HUDEP-2 (cell line): ENCODE data around the gene UBR2.
"Not testable (repeated sequence)": the region's sequence is repeated elsewhere in the genome, so short reads cannot be mapped to it uniquely, and the experiment has no call there.

Experiments used
- DNase-seq, 76 experiments: peaks; one replicate each; lab custom pipeline; 2025; ENCODE audit not compliant: unreplicated experiment in 76 of 76; lab: John Stamatoyannopoulos, UW

Gene UBR2

DNA sequence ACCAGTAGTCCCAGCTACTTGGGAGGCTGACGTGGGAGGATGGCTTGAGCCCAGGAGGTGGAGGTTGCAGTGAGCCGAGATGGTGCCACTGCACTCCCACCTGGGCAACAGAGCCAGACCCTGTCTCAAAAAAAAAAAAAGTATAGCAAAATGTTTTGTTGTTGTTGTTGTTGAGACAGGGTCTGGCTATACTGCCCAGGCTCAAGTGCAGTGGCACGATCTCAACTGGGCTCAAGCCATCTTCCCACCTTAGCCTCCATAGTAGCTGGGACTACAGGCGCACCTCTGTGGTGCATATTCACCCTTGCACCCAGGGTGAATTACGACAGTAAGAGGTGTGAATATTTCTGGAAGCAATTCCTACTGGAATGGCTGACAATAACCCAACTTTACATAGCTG, 11.4 kb upstream of the UBR2 start:
- no peak for DNase-seq

DNA sequence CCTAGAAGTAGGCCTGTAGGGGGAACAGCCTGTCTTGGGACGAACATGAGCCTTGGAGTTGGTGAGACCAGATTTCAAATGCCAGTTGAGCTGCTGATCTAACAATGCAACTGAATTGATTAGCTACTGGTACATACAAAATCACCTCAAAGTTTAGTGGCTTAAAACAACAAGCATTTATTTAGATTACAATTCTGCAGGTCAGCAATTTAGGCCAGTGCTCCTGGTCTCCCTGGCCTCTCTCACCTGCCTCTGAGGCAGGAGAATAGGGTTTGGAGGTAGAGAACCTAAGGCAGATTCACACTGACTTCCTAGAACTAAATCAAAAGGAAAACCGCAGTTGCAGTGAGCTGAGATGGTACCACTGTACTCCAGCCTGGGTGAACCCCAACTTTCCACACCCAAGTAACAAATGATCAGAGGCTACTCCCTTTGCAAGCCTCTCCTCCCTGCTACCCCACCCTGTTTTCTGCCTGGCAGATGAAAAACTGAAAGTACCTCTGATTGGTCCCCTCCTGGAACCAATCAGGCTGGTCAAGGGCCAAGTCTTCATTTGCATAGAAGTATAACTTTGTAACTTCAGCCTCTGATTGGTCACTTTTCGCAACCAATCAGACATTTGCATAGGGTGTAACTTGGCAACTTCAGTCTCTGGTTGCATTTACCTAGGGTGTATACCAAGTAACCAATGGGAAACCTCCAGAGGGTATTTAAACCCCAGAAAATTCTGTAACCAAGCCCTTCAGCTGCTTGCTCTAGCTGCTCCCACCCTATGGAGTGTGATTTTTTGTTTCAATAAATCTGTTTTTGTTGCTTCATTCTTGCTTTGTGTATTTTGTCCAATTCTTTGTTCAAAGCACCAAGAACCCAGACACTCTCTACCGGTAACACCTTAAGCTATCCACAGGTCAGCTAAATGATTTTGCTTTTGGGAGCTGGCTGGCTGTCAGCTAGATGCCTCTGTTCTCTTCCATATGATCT, 8.1 kb upstream of the UBR2 start:
- DNase-seq, result peak in 63 of 76 experiments; percentile 15 to 84 (median 46)

DNA sequence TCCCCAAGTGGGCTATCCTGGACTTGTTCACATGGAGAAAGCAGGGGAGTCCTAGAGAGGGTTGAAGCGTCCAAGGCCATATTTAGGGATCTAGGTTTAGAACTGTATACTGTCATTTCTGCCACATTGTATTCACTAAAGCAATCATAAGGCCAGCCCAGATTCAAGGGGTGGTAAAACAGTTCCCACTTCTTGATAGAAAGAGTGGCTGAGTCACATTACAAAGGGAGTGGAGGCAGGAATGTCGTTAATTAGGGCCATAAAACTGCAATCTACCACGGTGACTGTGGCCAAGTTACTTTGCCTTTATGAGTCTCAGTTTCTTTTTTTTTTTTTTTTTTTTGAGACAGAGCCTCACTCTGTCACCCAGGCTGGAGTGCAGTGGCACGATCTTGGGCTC, 7.4 kb upstream of the UBR2 start:
- no peak for DNase-seq

DNA sequence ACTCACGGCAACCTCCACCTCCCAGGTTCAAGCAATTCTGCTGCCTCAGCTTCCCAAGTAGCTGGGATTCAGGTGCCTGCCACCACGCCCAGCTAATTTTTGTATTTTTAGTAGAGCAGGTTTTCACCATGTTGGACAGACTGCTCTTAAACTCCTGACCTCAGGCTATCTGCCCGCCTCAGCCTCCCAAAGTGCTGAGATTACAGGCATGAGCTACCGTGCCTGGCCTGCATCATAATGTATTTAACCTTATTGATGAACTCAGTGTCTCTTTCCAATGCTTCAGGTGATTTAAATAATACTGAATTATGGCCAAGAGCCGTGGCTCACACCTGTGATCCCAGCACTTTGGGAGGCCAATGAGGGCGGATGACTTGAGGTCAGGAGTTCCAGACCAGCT, 4.6 kb upstream of the UBR2 start:
- not testable (repeated sequence) for DNase-seq

DNA sequence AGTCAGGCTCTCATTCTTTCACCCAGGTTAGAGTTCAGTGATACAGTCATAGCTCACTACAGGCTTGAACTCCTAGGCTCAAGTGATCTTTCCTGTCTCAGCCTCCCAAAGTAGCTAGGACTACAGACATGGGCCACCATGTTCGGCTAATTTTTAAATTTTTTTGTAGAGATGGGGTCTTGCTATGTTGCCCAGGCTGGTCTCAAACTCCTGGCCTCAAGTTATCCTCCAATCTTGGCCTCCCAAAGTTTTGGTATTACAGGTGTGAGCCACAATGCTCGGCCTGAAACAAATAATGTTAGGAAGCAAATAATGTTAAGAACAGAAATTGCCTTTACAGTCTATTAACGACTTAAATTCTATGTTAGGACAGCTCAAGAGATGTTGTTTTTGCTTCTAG, 1.8 kb upstream of the UBR2 start:
- DNase-seq, result no peak

DNA sequence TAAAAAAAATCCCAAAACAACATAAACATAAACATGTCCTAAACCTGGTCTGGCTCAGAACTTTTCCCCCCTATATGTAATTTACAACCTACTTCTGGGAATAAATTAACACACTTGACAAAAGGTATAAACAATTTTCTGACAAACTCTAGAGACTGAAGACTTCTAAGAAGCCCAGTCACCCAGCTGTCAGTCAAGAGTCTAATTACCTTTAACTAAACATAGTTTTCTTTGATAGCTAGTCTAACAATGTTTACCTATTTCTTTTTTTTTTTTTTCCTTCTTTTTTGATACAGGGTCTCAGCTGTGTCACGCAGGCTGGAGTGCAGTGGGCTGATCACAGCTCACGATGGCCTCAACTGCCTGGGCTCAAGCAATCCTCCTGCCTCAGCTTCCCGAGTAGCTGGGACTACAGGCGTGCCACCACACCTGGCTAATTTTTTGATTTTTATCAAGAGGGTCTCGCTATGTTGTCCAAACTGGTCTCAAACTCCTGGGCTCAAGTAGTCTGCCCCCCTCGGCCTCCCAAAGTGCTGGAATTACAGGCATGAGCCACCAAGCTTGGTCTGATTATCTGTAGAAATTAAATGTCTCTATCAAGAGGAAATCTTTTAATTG, 932 bp upstream of the UBR2 start:
- no peak for DNase-seq

DNA sequence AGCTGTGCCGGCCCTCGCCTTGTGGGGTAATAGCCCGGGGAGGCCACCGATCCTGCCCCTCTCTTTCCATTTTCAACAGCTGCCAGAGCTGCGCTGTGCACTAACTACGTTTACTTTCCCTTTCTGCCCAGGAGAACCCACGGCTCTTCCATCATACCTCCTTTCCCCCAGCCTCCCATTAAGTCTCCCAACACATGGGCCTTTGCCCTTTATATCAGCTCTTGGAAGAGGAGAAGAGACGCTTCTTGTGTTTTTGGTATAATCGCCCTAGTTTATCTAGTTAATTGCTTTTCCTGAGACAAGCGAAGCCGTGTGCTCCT, 637 bp downstream of the UBR2 start:
- peak in 1 of 76 experiments; percentile 27 for DNase-seq

DNA sequence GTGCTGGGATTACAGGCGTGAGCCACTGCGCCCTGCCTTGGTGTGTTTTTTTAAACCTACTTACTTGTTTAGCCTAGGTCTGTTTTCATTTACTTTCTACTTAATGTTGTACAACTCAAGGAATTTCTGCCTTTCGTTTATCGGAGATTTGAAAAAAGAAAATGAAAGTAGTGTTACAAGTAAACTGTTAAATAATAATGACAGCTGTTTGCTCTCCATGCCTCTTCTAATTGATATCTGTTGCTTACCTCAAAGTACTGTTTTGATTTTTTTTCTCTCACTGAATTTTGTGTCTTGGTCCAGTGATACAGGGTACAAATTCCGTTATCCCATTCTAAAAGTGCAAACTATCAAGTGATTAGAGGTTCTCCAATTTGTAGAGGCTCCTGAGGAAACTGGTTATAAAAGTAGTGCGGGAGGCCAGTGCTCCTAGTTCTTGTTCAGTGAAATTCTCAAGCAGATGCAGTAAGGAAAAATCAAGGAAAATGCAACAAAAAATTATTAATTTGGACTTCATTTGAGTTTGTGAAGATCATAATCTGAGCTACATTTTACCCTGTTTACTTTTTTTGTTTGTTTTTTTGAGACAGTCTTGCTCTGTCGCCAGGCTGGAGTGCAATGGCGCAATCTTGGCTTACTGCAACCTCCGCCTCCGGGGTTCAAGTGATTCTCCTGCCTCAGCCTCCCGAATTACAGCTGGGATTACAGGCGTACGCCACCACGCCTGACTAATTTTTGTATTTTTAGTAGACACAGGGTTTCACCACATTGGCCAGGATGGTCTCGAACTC, 2.2 kb downstream of the UBR2 start:
- DNase-seq, result no peak

DNA sequence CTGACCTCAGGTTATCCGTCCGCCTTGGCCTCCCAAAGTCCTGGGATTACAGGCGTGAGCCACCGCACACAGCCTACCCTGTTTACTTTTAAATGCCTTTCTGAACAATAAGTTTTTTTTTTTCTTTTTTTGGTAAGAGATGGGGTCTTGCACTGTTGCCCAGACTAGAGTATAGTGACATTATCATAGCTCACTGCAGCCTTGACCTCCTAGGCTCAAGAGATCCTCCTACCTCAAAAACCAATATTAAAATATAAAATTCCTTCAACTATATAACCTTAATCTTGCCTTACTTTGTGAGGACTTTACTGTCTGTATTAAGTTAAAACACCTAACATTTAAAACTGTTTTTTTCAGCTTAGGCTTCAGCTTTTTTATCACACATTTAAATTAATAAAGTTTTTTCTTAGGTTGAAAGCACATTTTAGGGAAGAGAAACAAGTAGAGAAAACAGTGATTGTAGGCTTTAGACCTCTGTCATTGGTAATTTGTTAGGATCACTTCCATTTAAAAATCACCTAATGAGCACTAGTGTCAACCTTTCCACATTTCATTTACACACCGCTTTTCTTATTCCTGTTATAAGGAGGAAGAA, 2.9 kb downstream of the UBR2 start:
- DNase-seq, result no peak

DNA sequence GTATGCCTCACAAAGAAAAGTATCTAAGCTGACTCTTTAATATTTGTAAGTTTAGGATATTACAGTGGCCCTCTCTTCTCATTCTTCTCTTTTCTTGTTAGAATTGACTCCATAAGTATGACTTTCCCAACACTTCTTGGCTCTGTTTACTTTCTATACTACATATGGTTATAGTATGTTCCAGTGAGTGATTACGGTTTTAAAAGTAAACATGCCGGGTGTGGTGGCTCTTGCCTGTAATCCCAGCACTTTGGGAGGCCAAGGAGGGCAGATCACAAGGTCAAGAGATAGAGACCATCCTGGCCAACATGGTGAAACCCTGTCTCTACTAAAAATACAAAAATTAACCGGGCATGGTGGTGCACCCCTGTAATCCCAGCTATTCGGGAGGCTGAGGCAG, 3.4 kb downstream of the UBR2 start:
- not testable (repeated sequence) for DNase-seq

DNA sequence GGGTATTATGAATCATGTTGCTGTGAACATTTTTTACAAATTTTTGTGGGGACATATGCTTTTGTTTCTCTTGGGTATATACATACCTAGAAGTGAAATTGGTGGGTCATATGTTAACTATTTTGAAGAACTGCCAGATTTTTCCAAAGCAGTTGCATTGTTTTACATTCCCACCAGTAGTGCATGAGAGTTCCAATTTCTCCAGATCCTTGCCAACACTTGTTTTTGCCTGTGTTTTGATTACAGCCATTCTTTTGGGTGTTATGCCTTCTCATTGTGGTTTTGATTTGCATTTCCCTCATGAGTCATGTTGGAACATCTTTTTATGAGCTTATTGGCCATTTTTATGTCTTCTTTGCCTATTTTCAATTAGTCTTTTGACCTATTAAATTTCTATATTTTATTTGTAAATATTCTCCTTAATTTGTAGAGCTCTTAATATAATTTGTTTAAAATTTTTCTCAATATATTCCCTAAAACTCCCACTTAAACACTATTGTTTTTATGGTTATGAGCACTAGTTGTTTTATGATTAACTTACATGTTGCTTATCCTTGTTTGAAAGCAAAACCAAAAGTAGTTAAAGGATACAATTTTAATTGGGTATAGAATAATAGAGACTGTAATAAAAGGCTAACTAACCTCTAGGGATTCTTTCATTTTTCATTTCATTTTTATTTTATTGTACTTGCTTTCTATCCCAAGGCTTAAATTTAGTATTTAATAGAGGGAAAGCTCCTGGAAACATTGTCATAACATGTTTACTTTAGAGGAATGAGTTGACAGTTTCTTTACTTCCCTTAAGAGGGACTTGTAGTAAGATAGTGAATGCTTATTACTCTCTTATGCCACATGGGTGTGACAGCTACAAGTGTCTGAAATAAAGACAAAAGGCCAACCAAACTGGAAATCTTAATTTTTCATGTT, 5.5 kb downstream of the UBR2 start:
- peak in 13 of 76 experiments; percentile 6 to 58 (median 17) for DNase-seq

DNA sequence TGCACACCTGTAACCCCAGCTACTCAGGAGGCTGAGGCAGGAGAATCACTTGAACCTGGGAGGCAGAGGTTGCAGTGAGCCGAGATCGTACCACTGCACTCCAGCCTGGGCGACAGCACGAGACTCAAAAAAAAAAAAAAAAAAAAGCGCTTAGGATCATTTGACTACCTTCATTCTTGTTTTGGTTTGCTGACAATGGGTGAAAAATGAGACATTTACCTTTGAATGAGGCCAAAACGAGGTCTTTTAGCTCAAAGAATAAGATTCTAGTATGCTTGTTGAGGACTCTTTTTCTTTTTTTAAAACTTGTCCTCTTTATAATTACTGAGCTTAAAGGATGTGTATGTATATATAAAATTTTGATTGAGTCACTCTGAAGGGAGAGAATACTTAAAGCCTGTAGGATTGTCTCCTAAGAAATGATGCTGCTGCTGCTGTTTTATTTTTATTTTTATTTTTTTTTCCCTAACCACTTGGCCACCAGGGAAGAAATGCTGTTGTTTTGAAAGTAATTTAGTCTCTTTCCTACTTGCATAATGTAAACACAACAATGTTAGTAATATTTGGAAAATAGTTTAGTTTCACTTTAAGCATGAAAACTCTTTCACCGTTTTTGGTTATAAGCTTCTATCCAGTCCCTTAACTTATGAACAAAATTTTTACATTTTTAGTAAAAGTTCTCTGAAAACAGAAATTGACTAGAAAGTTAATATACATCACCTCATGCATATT, 7.9 kb downstream of the UBR2 start:
- DNase-seq, result no peak

DNA sequence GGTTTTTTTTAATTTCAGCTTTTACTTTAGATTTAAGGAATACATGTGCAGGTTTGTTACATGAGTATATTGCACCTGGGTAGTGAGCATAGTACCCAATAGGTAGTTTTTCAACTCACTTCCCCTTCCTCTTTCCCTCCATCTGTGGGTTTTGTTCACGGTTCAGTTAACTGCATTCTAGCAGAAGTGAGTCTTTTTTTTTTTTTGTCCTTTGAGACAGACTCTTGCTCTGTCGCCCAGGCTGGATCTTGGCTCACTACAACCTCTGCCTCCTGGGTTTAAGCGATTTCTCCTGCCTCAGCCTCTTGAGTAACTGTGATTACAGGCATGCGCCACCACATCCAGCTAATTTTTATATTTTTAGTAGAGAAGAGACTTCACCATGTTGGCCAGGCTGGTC, 8.7 kb downstream of the UBR2 start:
- no peak for DNase-seq

DNA sequence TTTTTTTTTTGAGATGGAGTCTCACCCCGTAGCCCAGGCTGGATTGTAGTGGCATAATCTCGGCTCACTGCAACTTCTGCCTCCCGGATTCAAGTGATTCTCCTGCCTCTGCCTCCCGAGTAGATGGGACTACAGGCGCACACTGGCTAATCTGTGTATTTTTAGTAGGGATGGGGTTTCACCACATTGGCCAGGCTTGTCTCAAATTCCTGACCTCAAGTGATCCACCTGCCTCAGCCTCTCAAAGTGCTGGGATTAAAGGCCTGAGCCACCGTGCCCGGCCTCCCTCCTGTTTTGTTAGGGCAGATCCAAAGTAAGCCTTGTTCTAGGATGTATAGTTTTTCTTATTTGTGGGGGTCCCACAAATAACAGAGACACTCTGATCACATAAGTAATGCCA, 12.7 kb downstream of the UBR2 start:
- not testable (repeated sequence) for DNase-seq

DNA sequence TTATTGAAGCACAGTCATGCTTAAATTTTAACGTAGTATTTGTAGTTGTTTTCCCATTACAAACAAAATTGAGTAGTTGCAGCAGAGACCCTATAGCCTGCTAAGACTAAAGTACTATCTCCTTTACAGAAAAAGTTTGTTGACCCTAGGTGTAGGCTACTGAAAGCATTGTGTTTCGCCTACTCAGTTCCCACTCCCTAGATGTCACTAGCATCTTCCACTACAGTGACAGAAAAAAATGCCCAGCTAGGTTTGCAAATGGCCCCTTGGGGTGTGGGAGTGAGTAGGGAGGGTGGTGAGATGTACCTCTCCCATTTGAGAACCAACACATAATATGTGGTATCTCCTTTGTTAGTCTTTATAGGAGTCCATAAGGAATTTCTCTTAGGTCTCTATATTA, 34.5 kb downstream of the UBR2 start:
- DNase-seq, result no peak

DNA sequence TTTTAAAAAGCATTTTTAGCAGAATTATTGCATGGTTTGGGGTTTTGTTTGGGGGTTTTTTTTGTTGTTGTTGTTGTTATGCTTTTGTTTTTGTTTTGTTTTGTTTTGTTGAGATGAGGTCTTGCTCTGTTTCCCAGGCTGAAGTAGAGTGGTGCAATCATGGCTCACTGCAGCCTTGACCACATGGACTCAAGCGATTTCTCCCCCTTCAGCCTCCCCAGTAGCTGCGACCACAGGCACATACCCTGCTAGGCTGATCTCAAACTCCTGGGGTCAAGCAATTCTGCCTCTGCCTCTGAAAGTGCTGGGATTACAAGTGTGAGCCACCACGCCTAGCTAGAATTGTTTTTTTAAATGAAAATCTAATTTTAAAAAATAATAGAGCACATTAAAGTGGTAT, 35.7 kb downstream of the UBR2 start:
- no peak for DNase-seq

DNA sequence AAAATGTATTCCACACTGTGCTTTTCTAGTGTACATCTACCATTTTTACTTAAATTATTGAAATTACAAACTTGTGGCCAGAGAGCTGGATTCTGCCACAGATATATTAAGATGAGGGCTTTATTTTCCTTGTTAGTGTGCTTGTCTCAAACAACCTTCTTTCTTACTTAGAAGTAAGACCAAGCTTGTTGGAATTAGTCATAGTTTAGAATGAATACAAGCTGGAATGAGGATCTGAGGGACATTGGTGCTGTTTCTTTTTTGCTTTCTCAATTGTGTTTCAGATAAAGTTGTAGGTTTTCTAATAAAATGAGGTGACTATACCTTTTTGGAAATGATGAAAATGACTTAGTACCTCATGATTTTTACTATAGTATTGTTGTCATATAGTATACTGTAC, 40.3 kb downstream of the UBR2 start:
- DNase-seq, result no peak

DNA sequence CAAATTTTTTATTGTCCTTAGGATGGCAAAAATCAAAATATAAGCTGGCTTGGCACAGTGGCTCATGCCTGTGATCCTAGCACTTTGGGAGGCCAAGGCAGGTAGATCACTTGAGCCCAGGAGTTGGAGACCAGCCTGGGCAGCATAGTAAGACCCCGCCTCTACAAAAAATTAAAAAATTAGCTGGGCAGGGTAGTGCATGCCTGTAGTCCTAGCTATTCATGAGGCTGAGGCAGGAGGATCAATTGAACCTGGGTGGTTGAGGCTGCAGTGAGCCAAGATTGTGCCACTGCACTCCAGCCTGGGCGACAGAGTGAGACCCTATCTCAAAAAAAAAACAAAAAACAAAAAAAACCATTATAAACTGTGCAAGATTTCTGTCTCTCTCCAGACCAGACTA, 40.9 kb downstream of the UBR2 start:
- DNase-seq, result not testable (repeated sequence)

DNA sequence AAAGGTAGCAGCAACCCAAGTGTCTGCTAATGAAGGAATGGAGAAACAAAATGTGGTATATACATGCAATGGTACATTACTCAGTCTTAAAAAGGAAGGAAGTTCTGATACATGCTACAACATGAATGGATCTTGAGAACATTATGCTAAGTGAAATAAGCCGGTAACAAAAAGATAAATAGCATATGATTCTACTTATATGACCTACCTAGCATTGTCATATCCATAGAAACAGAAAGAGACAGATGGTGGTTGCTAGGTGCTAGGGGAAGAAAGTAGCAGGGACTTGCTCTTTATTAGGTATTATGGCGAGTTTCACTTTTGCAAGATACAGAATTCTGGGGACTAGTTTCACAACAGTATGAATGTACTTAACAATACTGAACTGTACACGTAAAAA, 46.6 kb downstream of the UBR2 start:
- no peak for DNase-seq
